GM12874 (cell line): ENCODE measurements around the gene ZCCHC7.

Experiments
- CTCF ChIP-seq: IDR thresholded peaks from 2 replicates; pipeline ENCODE4 v1.5.1; 2011; ENCODE audit warnings: low read depth, mild to moderate bottlenecking, control low read depth, low read length, moderate library complexity; ENCODE audit not compliant: insufficient read depth

ZCCHC7 gene

GRCh38 chr9:37255187-37255586 is 134.8 kb downstream of the ZCCHC7 start:
- TF ChIP-seq CTCF: no peak

- TF ChIP-seq CTCF: no peak
Observed at GRCh38 chr9:37255944-37256862, 135.8 kb downstream of the ZCCHC7 start.

GRCh38 chr9:37259951-37260350 is 139.6 kb downstream of the ZCCHC7 start:
- TF ChIP-seq CTCF: no peak

GRCh38 chr9:37262410-37262809 is 142.0 kb downstream of the ZCCHC7 start:
- no peak for TF ChIP-seq CTCF

- no peak for TF ChIP-seq CTCF
Observed at GRCh38 chr9:37264539-37264938, 144.2 kb downstream of the ZCCHC7 start.

GRCh38 chr9:37266630-37267029 is 146.3 kb downstream of the ZCCHC7 start:
- TF ChIP-seq CTCF: no peak

GRCh38 chr9:37269221-37269620 is 148.8 kb downstream of the ZCCHC7 start:
- no peak for TF ChIP-seq CTCF
